Activated CD4-positive, alpha-beta memory T cell treated with anti-CD3 and anti-CD28 coated beads for 36 hours (primary cell): ENCODE data around the gene SCN8A. TPM values are rescaled to one million over a fixed set of nuclear protein-coding genes. Genes with fewer than 3 reads are reported as not detected.
A peak's percentile ranks its signal among the peaks of the same experiment; 100 is the strongest.
"Not testable (repeated sequence)": the region's sequence is repeated elsewhere in the genome, so short reads cannot be mapped to it uniquely, and the experiment has no call there.

Experiments used
- CTCF ChIA-PET: fragments of 350-600 bp; sonication (Branson Sonifier 250); formaldehyde crosslinking; loops from one replicate; lab custom pipeline; 2021; ENCODE audit warnings: antibody characterized with exemption, inconsistent platforms; lab: Charles Lee
- POLR2A ChIA-PET: fragments of 350-600 bp; sonication (Branson Sonifier 250); formaldehyde crosslinking; loops from one replicate; lab custom pipeline; 2021; ENCODE audit warnings: antibody characterized with exemption; lab: Charles Lee
- DNase-seq: peaks from one replicate; pipeline ENCODE4 v3.0.0-alpha.2; 2020
- H3K27ac Mint-ChIP-seq: one replicate; pipeline ENCODE4 v1.8.0; 2021; ENCODE audit warnings: mixed read lengths
- H3K27me3 Mint-ChIP-seq: one replicate; pipeline ENCODE4 v1.8.0; 2021; ENCODE audit warnings: mixed read lengths
- H3K36me3 Mint-ChIP-seq: one replicate; pipeline ENCODE4 v1.8.0; 2021; ENCODE audit warnings: mixed read lengths
- H3K4me1 Mint-ChIP-seq: one replicate; pipeline ENCODE4 v1.8.0; 2021; ENCODE audit warnings: low read depth, mixed read lengths
- H3K4me3 Mint-ChIP-seq: one replicate; pipeline ENCODE4 v1.8.0; 2021; ENCODE audit warnings: mild to moderate bottlenecking, mixed read lengths
- H3K9me3 Mint-ChIP-seq: one replicate; pipeline ENCODE4 v1.8.0; 2021; ENCODE audit warnings: mixed read lengths
- intact Hi-C: fragments of 100-400 bp; cut with micrococcal nuclease; formaldehyde crosslinking; loops from one replicate; pipeline ENCODE4 v1.15.1; 2023
- total RNA-seq, 2 experiments: library from RNA; stranded (reverse); gene quantifications; one replicate each; pipeline ENCODE4 v1.2.3, GENCODE V29; 2021

The SCN8A gene
- total RNA-seq, 2 experiments from 2014 or later = 0.51 to 0.64 TPM

- Mint-ChIP-seq H3K36me3 (no peaks in the 10 kb centered on the region), H3K4me1 (no peaks in the 10 kb centered on the region), H3K4me3 (no peak overlapping the region), H3K27ac (no peak overlapping the region), H3K9me3 (no peaks in the 10 kb centered on the region), H3K27me3 (peaks cover 20% of the 10 kb centered on the region)
- ChIA-PET POLR2A (no interaction called here), CTCF (no interaction called here)
- intact Hi-C loops = no loop called here
- DNase-seq = no peak
These were observed 35.1 kb downstream of the SCN8A start for GRCh38 chr12:51626115-51626514.

GRCh38 chr12:51626629-51627028 lies 35.6 kb downstream of the SCN8A start:
- H3K9me3 Mint-ChIP-seq = no peaks in the 10 kb centered on the region
- no peaks in the 10 kb centered on the region for H3K4me1 Mint-ChIP-seq
- H3K4me3 Mint-ChIP-seq = no peak overlapping the region
- POLR2A ChIA-PET = no interaction called here
- no peak overlapping the region for H3K27ac Mint-ChIP-seq
- no peak for DNase-seq
- peaks cover 21% of the 10 kb centered on the region for H3K27me3 Mint-ChIP-seq
- H3K36me3 Mint-ChIP-seq = no peaks in the 10 kb centered on the region
- intact Hi-C loops = no loop called here
- CTCF ChIA-PET = no interaction called here

- Mint-ChIP-seq H3K36me3 (no peaks in the 10 kb centered on the region), H3K27me3 (peaks cover 20% of the 10 kb centered on the region)
- POLR2A ChIA-PET = no interaction called here
These were observed 39.3 kb downstream of the SCN8A start for GRCh38 chr12:51630256-51630880.

GRCh38 chr12:51630986-51631385 lies 40.0 kb downstream of the SCN8A start:
- Mint-ChIP-seq H3K4me1 (no peaks in the 10 kb centered on the region), H3K9me3 (no peaks in the 10 kb centered on the region), H3K27ac (no peak overlapping the region), H3K36me3 (no peaks in the 10 kb centered on the region), H3K4me3 (no peak overlapping the region), H3K27me3 (peaks cover 20% of the 10 kb centered on the region)
- DNase-seq = no peak
- intact Hi-C loops = no loop called here
- CTCF ChIA-PET = no interaction called here
- POLR2A ChIA-PET = no interaction called here

More at GRCh38 chr12:51630256-51630880, 39.3 kb downstream of the SCN8A start:
- Mint-ChIP-seq H3K4me3 (no peak overlapping the region), H3K4me1 (no peaks in the 10 kb centered on the region), H3K9me3 (no peaks in the 10 kb centered on the region), H3K27ac (no peak overlapping the region)
- DNase-seq = no peak
- CTCF ChIA-PET = interaction anchor here (0.6 kb wide), 1 partner anchor 254 kb away, joined by 3 read pairs; no protein-coding TSS in a partner anchor
- intact Hi-C loops = no loop called here

- CTCF ChIA-PET = no interaction called here
- Mint-ChIP-seq H3K27me3 (peaks cover 20% of the 10 kb centered on the region), H3K4me3 (no peak overlapping the region), H3K9me3 (no peaks in the 10 kb centered on the region), H3K27ac (no peak overlapping the region), H3K4me1 (no peaks in the 10 kb centered on the region), H3K36me3 (no peaks in the 10 kb centered on the region)
- POLR2A ChIA-PET = no interaction called here
- DNase-seq = no peak
- intact Hi-C loops = no loop called here
These were observed 40.6 kb downstream of the SCN8A start for GRCh38 chr12:51631591-51631990.

GRCh38 chr12:51632623-51633022 lies 41.6 kb downstream of the SCN8A start:
- no peaks in the 10 kb centered on the region for H3K9me3 Mint-ChIP-seq
- intact Hi-C loops = no loop called here
- no peak for DNase-seq
- POLR2A ChIA-PET = no interaction called here
- H3K27ac Mint-ChIP-seq = no peak overlapping the region
- no peaks in the 10 kb centered on the region for H3K4me1 Mint-ChIP-seq
- no peak overlapping the region for H3K4me3 Mint-ChIP-seq
- CTCF ChIA-PET = no interaction called here
- H3K36me3 Mint-ChIP-seq = no peaks in the 10 kb centered on the region
- peaks cover 17% of the 10 kb centered on the region for H3K27me3 Mint-ChIP-seq

- CTCF ChIA-PET = no interaction called here
- Mint-ChIP-seq H3K4me3 (no peak overlapping the region), H3K9me3 (no peaks in the 10 kb centered on the region), H3K27ac (no peak overlapping the region), H3K27me3 (peaks cover 12% of the 10 kb centered on the region), H3K4me1 (no peaks in the 10 kb centered on the region), H3K36me3 (no peaks in the 10 kb centered on the region)
- POLR2A ChIA-PET = no interaction called here
- intact Hi-C loops = no loop called here
- no peak for DNase-seq
These were observed 44.3 kb downstream of the SCN8A start for GRCh38 chr12:51635346-51635745.

- H3K27me3 Mint-ChIP-seq = peaks cover 3% of the 10 kb centered on the region
- H3K4me3 Mint-ChIP-seq = no peak overlapping the region
- POLR2A ChIA-PET = no interaction called here
- intact Hi-C loops = no loop called here
- H3K4me1 Mint-ChIP-seq = no peaks in the 10 kb centered on the region
- H3K27ac Mint-ChIP-seq = no peak overlapping the region
- H3K9me3 Mint-ChIP-seq = no peaks in the 10 kb centered on the region
- no peaks in the 10 kb centered on the region for H3K36me3 Mint-ChIP-seq
- CTCF ChIA-PET = no interaction called here
- DNase-seq = no peak
These were observed 45.5 kb downstream of the SCN8A start for GRCh38 chr12:51636581-51636980.

- intact Hi-C loops = no loop called here
- H3K4me1 Mint-ChIP-seq = no peaks in the 10 kb centered on the region
- no peak for DNase-seq
- H3K27ac Mint-ChIP-seq = no peak overlapping the region
- CTCF ChIA-PET = no interaction called here
- peaks cover 3% of the 10 kb centered on the region for H3K27me3 Mint-ChIP-seq
- no peaks in the 10 kb centered on the region for H3K9me3 Mint-ChIP-seq
- H3K4me3 Mint-ChIP-seq = no peak overlapping the region
- H3K36me3 Mint-ChIP-seq = no peaks in the 10 kb centered on the region
- POLR2A ChIA-PET = no interaction called here
These were observed 46.0 kb downstream of the SCN8A start for GRCh38 chr12:51636986-51637385.

- intact Hi-C loops = no loop called here
- no peaks in the 10 kb centered on the region for H3K9me3 Mint-ChIP-seq
- peaks cover 3% of the 10 kb centered on the region for H3K27me3 Mint-ChIP-seq
- H3K4me3 Mint-ChIP-seq = no peak overlapping the region
- H3K4me1 Mint-ChIP-seq = no peaks in the 10 kb centered on the region
- peak; percentile 11 for DNase-seq
- H3K36me3 Mint-ChIP-seq = no peaks in the 10 kb centered on the region
- no peak overlapping the region for H3K27ac Mint-ChIP-seq
- CTCF ChIA-PET = no interaction called here
- POLR2A ChIA-PET = no interaction called here
These were observed 48.3 kb downstream of the SCN8A start for GRCh38 chr12:51639361-51639760.

- POLR2A ChIA-PET = no interaction called here
- Mint-ChIP-seq H3K9me3 (no peaks in the 10 kb centered on the region), H3K4me3 (no peak overlapping the region), H3K27ac (no peak overlapping the region), H3K27me3 (peaks cover 1% of the 10 kb centered on the region), H3K4me1 (no peaks in the 10 kb centered on the region), H3K36me3 (no peaks in the 10 kb centered on the region)
- CTCF ChIA-PET = interaction anchor here (1.2 kb wide), 1 partner anchor 37 kb away, joined by 5 read pairs; no protein-coding TSS in a partner anchor
- intact Hi-C loops = no loop called here
- DNase-seq = no peak
These were observed 51.3 kb downstream of the SCN8A start for GRCh38 chr12:51642286-51642685.

- Mint-ChIP-seq H3K4me1 (no peaks in the 10 kb centered on the region), H3K27me3 (no peaks in the 10 kb centered on the region), H3K4me3 (no peak overlapping the region), H3K36me3 (no peaks in the 10 kb centered on the region), H3K9me3 (no peaks in the 10 kb centered on the region), H3K27ac (no peak overlapping the region)
- intact Hi-C loops = no loop called here
- DNase-seq = no peak
- CTCF ChIA-PET = no interaction called here
- POLR2A ChIA-PET = no interaction called here
These were observed 52.9 kb downstream of the SCN8A start for GRCh38 chr12:51643951-51644350.

GRCh38 chr12:51644691-51645090 lies 53.7 kb downstream of the SCN8A start:
- POLR2A ChIA-PET, DNase-seq, H3K36me3 Mint-ChIP-seq, H3K27ac Mint-ChIP-seq, H3K4me3 Mint-ChIP-seq, H3K4me1 Mint-ChIP-seq, intact Hi-C loops, H3K9me3 Mint-ChIP-seq, H3K27me3 Mint-ChIP-seq, CTCF ChIA-PET: not testable (repeated sequence)
